NCI-H82 treated with DMSO at 0.1 percent for 48 hours (cell line): ENCODE results near the gene HMOX1.

Experiments used
- DNase-seq: peaks from one replicate; lab custom pipeline; 2025; ENCODE audit not compliant: unreplicated experiment; lab: John Stamatoyannopoulos, UW

HMOX1 gene

DNA sequence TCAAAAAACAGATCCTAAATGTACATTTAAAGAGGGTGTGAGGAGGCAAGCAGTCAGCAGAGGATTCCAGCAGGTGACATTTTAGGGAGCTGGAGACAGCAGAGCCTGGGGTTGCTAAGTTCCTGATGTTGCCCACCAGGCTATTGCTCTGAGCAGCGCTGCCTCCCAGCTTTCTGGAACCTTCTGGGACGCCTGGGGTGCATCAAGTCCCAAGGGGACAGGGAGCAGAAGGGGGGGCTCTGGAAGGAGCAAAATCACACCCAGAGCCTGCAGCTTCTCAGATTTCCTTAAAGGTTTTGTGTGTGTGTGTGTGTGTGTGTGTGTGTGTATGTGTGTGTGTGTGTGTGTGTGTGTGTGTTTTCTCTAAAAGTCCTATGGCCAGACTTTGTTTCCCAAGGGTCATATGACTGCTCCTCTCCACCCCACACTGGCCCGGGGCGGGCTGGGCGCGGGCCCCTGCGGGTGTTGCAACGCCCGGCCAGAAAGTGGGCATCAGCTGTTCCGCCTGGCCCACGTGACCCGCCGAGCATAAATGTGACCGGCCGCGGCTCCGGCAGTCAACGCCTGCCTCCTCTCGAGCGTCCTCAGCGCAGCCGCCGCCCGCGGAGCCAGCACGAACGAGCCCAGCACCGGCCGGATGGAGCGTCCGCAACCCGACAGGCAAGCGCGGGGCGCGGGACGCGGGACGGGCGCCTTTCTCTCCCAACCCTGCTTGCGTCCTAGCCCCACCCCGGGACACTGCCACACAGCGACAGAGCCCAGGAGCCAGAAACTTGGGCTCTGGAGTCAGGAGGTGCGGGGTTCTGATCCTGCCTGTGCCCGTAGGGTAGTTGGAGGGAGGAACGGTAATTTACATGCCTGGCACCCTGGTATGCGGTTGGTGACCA is at the start of gene HMOX1:
Gene HMOX1 (plus strand): TSS at position 560 of the 887 bp plus-strand sequence. CDS start 78 bp downstream, at position 638.
- no peak for DNase-seq

DNA sequence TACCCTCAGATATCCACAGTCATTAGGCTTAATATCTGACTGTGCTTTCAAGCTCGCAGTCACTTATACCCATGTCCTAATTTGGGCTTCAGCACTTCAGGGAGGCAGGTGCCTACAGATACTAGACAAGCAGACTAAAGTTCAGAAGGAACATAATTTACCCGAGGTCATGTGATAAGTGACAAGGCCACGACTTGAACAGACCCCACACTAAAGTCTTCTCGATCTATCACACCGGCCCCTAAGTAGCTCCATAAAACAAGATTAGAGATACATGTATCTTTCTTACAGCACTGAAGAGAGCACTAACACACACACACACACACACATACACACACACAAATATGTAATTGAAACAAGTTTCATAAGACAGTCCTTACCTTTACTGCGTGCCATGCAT is 48.6 kb upstream of the HMOX1 start:
- no peak for DNase-seq

GRCh38 chr22:35333220-35333619 is 47.7 kb upstream of the HMOX1 start:
- no peak for DNase-seq

DNA sequence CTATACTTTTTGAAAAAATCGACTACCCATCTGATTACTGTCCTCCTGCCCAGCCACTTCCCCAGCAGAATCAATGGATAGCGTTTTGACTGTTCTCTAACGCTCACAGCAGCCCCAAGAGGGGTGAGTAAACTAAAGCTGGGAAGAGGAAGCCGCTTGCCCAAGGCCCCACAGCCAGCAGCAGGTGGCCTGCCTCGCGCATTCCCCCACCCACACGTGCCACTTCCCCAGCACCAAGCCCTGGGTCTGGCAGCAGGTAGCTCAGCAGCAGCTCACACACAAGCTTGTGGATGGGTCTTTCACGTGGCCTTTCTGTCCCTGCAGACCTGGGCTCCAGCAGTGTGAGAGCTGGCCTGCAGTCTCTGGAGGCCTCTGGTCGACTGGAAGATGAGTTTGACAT is 46.9 kb upstream of the HMOX1 start:
- DNase-seq, result no peak

DNA sequence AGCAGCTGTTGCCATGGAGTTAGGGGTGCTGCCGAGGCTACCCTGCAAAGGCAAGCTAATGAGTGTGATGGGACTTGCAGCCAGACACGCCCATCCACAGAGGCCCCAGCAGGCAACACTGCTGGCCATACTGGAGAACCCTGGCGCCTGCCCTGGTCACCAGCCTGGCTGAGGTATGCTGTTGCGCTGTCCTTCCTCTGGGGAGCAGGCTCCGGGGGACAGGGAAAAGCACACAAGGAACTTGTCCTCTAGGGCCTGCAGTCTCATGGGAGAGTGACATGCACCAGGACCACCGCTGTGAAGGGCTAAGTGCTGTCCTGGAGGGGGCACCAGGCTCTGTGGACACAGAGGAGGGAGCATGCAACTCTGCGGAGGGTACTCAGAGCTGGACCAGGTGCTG is 45.4 kb upstream of the HMOX1 start:
- DNase-seq, result no peak

GRCh38 chr22:35335936-35336781 is 44.7 kb upstream of the HMOX1 start:
- no peak for DNase-seq

- no peak for DNase-seq
These were observed 43.0 kb upstream of the HMOX1 start for GRCh38 chr22:35337932-35338331.

- no peak for DNase-seq
These were observed 39.6 kb upstream of the HMOX1 start for GRCh38 chr22:35341090-35341874.

DNA sequence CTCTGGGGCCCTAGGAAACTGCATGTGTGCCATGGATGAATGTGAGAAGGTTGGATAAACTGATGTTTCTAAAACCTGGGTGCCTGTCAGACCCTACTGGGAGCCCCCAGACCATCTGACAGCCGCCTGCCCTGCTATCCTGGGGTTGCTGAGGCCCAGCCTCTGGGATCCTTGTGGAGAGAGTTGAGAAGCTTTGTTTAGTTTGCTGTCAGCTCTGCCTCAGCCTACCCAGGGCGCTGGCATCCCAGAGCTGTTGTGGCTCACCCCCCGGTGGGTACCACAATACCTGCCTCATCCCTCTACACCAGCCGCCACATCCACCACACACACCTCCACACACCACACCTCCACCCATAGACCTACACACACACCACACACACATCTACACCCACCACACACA is 38.5 kb upstream of the HMOX1 start:
- no peak for DNase-seq

DNA sequence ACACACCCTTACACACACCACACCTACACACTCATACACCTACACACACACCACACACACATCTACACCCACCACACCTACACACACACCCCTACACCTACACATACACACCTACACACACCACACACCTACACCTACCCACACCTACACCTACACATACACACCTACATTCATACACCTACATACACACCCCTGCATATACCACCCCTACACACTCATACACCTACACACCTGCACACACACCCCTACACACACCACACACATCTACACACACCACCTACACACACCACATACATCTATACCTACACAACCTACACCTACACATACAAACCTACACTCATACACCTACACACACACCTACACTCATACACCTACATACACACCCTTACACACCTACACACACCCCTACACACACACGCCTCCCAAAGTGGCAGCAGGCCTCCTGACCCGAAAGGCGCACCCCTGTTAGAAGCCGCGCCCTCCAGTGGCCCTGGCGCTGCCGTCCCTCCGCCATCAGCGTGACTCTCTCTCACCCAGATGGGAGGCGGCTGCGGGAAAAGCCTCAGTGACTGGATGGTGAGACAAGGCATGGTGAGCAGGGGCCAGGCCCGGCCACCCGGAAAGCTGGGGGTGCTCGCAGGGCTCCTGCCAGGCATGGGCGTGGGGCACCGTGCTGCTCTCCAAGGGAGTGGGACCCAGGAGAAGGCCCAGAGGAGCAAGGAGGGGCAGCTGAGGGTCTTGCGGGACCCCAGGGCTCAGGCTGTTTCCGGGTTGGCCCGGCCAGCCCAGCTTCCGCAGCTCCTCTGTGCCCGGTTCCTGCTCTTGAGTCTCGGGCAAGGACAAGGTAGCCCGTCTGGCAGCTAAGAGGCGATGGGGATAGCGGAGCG is 37.0 kb upstream of the HMOX1 start:
- no peak for DNase-seq

- DNase-seq, result no peak
These were observed 35.8 kb upstream of the HMOX1 start for GRCh38 chr22:35344956-35345690.

GRCh38 chr22:35345808-35346505 is 34.9 kb upstream of the HMOX1 start:
- DNase-seq, result no peak

DNA sequence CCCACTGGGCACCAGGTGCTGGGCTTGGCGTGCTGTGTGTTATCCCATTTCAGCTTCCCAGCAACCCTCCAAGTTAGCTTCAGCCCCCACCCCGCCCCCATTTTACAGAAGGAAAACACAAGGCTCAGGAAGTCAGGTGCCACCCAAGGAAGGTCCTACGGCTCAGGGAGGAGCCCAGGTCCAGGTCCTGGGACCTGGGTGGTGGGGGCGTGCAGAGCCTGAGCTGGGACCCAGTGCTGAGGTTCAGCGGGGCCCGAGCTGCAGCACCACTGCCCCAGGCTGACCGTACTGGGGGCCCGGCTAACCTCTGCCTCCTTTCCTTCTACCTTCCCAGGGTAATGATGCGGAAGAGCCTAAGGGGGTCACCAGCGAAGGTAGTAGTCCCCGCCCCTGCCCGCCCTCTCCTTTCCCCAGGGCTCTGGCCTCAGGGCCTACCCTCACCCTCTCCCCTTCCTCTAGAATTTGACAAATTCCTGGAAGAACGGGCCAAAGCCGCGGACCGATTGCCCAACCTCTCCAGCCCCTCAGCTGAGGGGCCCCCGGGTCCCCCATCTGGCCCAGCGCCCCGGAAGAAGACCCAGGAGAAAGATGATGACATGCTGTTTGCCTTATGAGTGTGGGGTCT is 34.2 kb upstream of the HMOX1 start:
- no peak for DNase-seq

DNA sequence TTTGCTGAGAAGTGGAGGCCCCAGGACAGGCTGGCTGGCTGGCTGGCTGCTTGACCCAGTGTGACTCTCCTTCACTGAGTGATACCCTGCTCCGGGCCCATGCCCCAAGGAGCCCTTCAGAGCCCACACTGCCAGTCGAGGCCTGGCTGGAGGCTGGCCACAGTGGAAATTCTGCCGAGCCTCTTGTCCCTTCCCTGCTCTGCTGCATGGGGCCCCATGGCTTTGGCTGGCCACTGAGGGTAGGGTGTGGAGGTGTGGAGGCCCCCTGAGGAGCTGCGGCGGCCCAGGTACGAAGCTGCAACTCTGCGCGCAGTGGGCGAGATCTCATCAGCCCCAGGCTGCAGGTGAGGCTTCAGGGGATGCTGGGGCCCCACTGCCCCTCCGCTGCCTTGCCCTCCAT is 33.4 kb upstream of the HMOX1 start:
- DNase-seq, result no peak

GRCh38 chr22:35348026-35348590 is 32.8 kb upstream of the HMOX1 start:
- DNase-seq, result no peak

GRCh38 chr22:35348703-35349102 is 32.2 kb upstream of the HMOX1 start:
- DNase-seq, result no peak

DNA sequence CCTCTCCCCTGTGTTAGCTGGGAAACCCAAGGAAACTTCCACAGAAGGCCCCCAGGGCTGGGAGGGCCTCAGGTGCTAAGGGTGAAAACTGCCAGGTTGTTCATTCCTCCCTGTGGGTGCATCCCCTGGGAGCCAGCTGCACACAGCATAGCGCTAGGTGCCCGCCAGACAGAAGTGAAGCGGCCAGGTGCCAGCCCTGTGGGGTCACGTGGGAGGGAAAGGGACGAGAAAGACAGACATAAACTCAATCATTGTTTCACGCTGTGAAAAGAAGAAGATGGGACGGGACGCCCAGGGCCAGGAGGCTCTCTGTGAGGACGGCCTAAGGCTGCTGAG is 31.6 kb upstream of the HMOX1 start:
- no peak for DNase-seq
